ENCODE data around the gene XPNPEP2.

XPNPEP2 gene

DNA sequence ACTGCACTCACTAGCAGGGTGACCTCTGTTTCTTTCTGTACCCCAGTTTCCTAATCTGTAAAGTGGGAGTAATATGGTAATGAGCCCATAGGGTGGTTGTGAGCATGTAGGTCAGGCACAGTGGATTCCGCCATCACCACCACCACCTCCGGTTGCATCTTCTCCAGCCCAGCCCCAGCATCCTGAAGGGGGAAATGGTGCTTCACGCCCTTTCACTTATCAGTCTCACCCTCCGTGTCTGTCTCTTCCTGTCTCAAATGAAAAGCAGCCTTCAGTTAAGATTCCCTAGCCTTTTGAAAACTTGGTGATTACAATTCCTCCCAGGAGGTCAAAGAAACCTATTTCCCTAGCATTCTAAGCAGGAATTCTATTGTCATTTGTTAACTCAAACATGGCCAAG lies 16.9 kb upstream of the XPNPEP2 start:
- no peaks in the 10 kb centered on the region for H3K36me3 ChIP-seq
- TF ChIP-seq Cebpa-rat (IDR thresholded peaks at IDR 0.05), result no peak
- no peak overlapping the region for H3K27ac ChIP-seq
- no peak overlapping the region for H3K4me2 ChIP-seq
- H3K9me3 ChIP-seq (replicated peaks in 1 of 11), result no peaks in the 10 kb centered on the region
- peaks cover 72 to 100% (median 95%) of the 10 kb centered on the region in 11 experiments for H3K27me3 ChIP-seq
- H4K20me1 ChIP-seq, result no peaks in the 10 kb centered on the region; a peak in 4 of 22 replicates
- H3K4me1 ChIP-seq, result no peaks in the 10 kb centered on the region
- no peak overlapping the region for H3K9ac ChIP-seq
- H3K4me3 ChIP-seq, result no peak overlapping the region

DNA sequence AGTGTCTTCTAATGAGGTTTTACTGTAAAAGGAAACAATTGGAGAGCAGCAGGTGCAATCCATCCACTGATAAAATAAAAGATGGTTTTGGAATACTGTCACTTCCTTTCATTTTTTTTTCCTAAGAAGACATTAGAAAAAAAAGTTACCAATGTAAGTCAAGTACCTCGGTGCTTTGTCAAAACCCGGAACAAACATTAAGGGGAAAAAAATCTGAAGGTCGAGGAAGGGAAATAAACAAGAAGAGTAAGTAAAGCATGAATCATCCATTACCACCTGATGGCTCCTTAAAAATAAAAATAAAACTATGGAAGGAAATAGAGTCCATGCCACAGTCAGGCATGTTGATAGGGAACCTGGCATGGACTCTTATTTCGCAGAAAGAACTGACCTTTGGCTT lies 15.3 kb upstream of the XPNPEP2 start:
- no peak overlapping the region for H3K9ac ChIP-seq
- no peak overlapping the region for H3K4me3 ChIP-seq

DNA sequence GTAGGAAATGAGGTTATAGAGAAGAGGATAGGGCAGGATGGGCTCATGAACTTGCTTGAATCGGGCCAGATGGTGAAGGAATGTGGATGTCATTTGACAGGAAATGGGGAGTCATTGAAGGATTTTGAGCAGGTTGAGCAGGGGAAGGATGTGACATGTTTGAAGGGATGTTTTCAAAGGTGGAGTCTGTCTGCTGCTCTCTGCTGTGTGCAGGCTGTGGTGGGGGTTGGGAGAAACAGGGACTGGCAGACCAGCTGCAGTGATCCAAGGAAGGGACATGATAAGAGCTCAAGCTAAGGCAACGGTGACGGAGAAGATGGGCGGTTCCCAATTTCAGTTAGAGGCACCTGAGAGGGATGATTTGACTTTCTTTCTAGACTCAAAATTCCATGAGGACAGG lies 14.0 kb upstream of the XPNPEP2 start:
- Histone ChIP-seq H3K4me1 (no peaks in the 10 kb centered on the region), H3K4me3 (no peak overlapping the region), H3K27ac (no peak overlapping the region), H3K36me3 (no peaks in the 10 kb centered on the region), H3K27me3 (peaks cover 61 to 98% (median 92%) of the 10 kb centered on the region in 11 experiments), H3K4me2 (no peak overlapping the region), H4K20me1 (no peaks in the 10 kb centered on the region; a peak in 3 of 22 replicates), H3K9me3 (replicated peaks in 1 of 11) (no peaks in the 10 kb centered on the region), H3K9ac (no peak overlapping the region)
- TF ChIP-seq Cebpa-rat (IDR thresholded peaks at IDR 0.05), result no peak

More for the DNA sequence above, 15.3 kb upstream of the XPNPEP2 start:
- Histone ChIP-seq H3K27me3 (peaks cover 69 to 100% (median 95%) of the 10 kb centered on the region in 11 experiments), H3K9me3 (replicated peaks in 1 of 11) (no peaks in the 10 kb centered on the region), H3K4me1 (no peaks in the 10 kb centered on the region), H3K4me2 (no peak overlapping the region), H3K36me3 (no peaks in the 10 kb centered on the region), H3K27ac (no peak overlapping the region), H4K20me1 (no peaks in the 10 kb centered on the region; a peak in 3 of 22 replicates)
- TF ChIP-seq Cebpa-rat (IDR thresholded peaks at IDR 0.05), result no peak

DNA sequence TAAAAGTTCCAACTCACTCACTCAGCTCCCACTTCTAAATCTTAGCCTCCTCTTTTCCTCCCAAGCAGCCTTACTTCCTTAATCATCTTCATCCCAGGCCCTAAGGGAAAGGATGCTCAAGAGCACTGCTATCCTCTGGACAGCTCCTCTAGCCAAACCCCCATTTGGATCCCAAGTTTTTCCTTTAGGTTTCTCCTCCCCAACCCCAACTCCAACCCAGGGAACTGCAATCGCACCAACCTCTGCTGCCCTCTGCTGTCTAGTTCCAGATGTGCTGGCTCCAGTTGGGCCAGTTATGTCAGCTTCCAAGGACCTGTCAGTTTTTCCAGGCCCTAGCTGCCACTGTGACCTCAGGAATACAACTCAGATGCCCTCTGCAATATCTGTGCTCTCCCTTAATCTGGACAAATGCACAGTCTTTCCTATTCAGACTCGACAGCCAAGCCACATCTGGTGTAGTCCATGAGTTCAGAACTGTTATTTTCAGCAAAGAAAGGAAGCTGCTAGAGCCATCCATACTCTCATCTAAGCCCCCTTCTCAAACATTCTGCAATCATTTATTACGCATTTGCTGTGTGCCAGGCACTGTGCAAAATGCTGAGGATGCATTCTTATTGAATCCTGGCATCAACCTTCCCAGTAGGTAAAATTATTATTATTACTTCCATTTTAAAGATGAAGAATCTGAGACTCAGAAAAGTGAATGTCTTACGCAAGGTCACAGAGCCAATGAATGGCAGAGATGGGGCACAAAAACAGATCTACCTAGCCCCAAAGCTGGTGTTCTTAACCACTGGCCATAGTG lies 12.3 kb upstream of the XPNPEP2 start:
- no peaks in the 10 kb centered on the region; a peak in 1 of 22 replicates for H4K20me1 ChIP-seq
- no peaks in the 10 kb centered on the region for H3K36me3 ChIP-seq
- no peak for TF ChIP-seq Cebpa-rat (IDR thresholded peaks at IDR 0.05)
- no peak overlapping the region for H3K27ac ChIP-seq
- H3K4me1 ChIP-seq, result peaks cover 0 to 10% (median 4%) of the 10 kb centered on the region in 10 experiments; a peak in 10 of 20 replicates
- no peak overlapping the region for H3K4me2 ChIP-seq
- no peaks in the 10 kb centered on the region for H3K9me3 ChIP-seq (replicated peaks in 1 of 11)
- peaks cover 64 to 97% (median 90%) of the 10 kb centered on the region in 11 experiments for H3K27me3 ChIP-seq
- no peak overlapping the region for H3K4me3 ChIP-seq
- no peak overlapping the region for H3K9ac ChIP-seq

DNA sequence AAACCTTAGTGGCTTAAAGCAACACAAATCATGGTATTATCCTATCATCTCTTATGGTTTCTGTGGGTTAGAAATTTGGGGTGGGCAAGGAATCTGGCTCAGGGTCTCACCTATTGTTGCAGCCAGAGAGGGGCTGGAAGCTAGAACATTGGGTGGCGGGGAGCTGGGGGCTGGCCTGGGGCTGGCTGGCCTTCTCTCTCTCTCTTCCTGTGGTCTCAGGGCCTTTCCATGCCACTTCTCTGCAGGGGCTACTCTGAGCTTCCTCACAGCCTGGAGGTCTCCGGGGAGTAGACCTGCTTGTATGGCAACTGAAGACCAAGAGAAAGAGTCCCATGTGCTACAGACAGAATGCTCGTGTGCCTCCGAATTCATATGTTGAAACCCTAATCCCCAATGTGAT lies 10.7 kb upstream of the XPNPEP2 start:
- Histone ChIP-seq H3K36me3 (no peaks in the 10 kb centered on the region), H4K20me1 (no peaks in the 10 kb centered on the region; a peak in 1 of 22 replicates), H3K4me1 (peaks cover 0 to 14% (median 7%) of the 10 kb centered on the region in 10 experiments; a peak in 11 of 20 replicates), H3K4me3 (no peak overlapping the region), H3K4me2 (no peak overlapping the region), H3K27ac (no peak overlapping the region), H3K27me3 (peaks cover 65 to 97% (median 92%) of the 10 kb centered on the region in 11 experiments), H3K9ac (no peak overlapping the region), H3K9me3 (replicated peaks in 1 of 11) (no peaks in the 10 kb centered on the region)
- TF ChIP-seq Cebpa-rat (IDR thresholded peaks at IDR 0.05), result no peak

DNA sequence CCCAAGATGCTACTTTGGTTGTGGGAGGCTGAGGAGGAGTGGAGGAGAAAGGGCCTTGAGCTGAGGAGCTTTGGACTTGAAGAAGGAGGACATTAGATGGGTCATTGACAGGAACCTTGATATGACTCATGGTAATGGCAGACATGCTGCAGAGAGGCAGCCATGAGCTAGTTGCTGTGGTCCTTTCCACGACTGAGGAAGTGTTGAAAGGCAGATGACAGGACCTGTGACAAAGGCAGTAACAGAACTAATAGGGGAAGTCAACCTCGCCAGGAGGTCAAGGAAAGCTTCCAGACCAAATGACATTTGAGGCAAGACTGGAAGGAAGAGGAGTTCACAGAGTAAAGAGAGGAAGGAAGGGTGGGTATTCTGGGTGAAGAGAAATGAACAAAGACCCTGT lies 7.6 kb upstream of the XPNPEP2 start:
- Histone ChIP-seq H3K9me3 (replicated peaks in 1 of 11) (no peaks in the 10 kb centered on the region), H3K4me2 (peak overlapping the region in 6 of 11 experiments; percentile 5 to 42 (median 24); a peak in 7 of 22 replicates), H3K9ac (no peak overlapping the region), H3K27me3 (peaks cover 71 to 97% (median 93%) of the 10 kb centered on the region in 11 experiments), H3K4me3 (no peak overlapping the region), H3K27ac (0 out of 22 replicates have a peak overlapping the region, but pooled peaks of 2 of the 11 experiments have one; percentile 2 to 12), H3K36me3 (no peaks in the 10 kb centered on the region), H3K4me1 (peaks cover under 1 to 17% (median 10%) of the 10 kb centered on the region in 10 experiments; a peak in 18 of 20 replicates), H4K20me1 (no peaks in the 10 kb centered on the region)
- no peak for TF ChIP-seq Cebpa-rat (IDR thresholded peaks at IDR 0.05)

DNA sequence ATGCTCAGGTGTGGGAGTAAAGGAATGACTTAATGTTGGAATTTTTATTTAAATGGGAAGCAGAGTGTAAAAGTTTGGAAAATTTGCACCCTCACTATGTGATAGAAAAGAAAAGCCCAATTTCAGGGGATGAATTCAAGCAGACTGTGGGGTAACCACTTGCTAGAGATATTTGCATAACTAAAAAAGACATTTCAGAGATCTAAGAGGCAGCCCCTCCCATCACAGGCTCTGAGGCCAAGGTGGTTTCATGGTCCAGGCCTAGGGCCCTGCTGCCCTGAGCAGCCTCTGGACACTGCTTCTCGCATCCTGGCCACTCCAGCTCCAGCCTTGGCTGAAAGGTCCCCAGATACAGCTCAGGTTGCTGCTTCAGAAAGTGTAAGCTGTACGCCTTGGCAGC lies 5.9 kb upstream of the XPNPEP2 start:
- Histone ChIP-seq H3K4me2 (peak overlapping the region in 2 of 11 experiments; percentile 13 to 36; a peak in 3 of 22 replicates), H3K27ac (no peak overlapping the region), H3K9ac (no peak overlapping the region), H3K36me3 (no peaks in the 10 kb centered on the region), H4K20me1 (no peaks in the 10 kb centered on the region), H3K4me1 (peaks cover 17 to 33% (median 26%) of the 10 kb centered on the region in 10 experiments), H3K9me3 (replicated peaks in 1 of 11) (no peaks in the 10 kb centered on the region), H3K27me3 (peaks cover 74 to 97% (median 95%) of the 10 kb centered on the region in 11 experiments), H3K4me3 (no peak overlapping the region)
- TF ChIP-seq Cebpa-rat (IDR thresholded peaks at IDR 0.05), result no peak

DNA sequence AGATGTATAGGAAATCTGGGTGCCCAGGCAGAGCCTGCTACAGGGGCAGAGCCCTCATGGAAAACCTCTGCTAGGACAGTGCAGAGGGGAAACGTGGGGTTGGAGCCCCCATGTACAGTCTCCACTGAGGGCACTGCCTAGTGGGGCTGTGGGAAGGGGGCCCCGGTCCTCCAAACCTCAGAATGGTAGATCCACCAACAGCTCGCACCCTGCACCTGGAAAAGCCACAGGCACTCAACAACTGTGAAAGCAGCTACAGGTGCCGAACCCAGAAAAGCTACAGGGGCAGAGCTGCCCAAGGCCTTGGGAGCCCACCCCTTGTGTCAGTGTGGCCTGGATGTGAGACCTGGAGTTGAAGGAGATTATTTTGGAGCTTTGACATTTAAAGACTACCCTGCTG lies 5.4 kb upstream of the XPNPEP2 start:
- H3K4me1 ChIP-seq, result peaks cover 22 to 38% (median 30%) of the 10 kb centered on the region in 10 experiments
- no peak for TF ChIP-seq Cebpa-rat (IDR thresholded peaks at IDR 0.05)
- no peaks in the 10 kb centered on the region for H3K36me3 ChIP-seq
- no peak overlapping the region for H3K4me3 ChIP-seq
- no peaks in the 10 kb centered on the region for H3K9me3 ChIP-seq (replicated peaks in 1 of 11)
- peak overlapping the region in 2 of 11 experiments; percentile 13 to 36; a peak in 3 of 22 replicates for H3K4me2 ChIP-seq
- H4K20me1 ChIP-seq, result no peaks in the 10 kb centered on the region
- no peak overlapping the region for H3K27ac ChIP-seq
- H3K27me3 ChIP-seq, result peaks cover 75 to 97% (median 95%) of the 10 kb centered on the region in 11 experiments
- no peak overlapping the region for H3K9ac ChIP-seq

DNA sequence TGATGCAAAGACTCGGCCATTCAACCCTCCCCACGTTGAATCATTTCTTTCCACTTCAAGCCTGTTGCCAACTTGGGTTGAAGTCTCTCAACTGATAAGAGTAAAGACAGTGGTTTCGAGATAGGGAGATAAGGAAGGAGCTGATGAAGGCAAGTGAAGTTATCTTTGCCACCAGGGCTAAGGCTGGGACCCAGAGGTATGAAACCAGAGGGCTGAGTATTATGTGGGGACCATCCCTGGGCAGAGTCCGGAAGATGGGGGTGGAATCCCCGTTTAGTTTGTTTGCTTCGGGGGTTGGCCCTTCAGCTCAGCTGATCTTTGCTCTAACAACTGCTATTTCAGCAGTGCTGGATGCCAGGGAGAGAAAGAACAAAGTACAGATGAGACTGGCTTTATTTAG lies 2.3 kb upstream of the XPNPEP2 start:
- Histone ChIP-seq H4K20me1 (0 out of 22 replicates have a peak, but pooled peaks cover 0 to 4% (median 0%) of the 10 kb centered on the region in 11 experiments), H3K4me1 (peaks cover 30 to 44% (median 38%) of the 10 kb centered on the region in 10 experiments), H3K36me3 (no peaks in the 10 kb centered on the region), H3K27ac (no peak overlapping the region), H3K9me3 (replicated peaks in 1 of 11) (no peaks in the 10 kb centered on the region), H3K9ac (no peak overlapping the region), H3K4me3 (no peak overlapping the region), H3K27me3 (peaks cover 73 to 98% (median 94%) of the 10 kb centered on the region in 11 experiments), H3K4me2 (peak overlapping the region; percentile 24 to 68 (median 62); a peak in 19 of 22 replicates)
- TF ChIP-seq Cebpa-rat (IDR thresholded peaks at IDR 0.05), result no peak

Measured in BLaER1 treated with 17β-estradiol and CSF1 and Interleukin-3, amounts not matched to agents 10 nM and 100 nM (cell line).